Choroid plexus epithelial cell (primary cell): ENCODE measurements around the gene RXRA.

Source experiments
- DNase-seq: peaks from one replicate; pipeline ENCODE4 v3.0.0-alpha.2; 2010; ENCODE audit warnings: low read depth
- H3K4me3 ChIP-seq: 2 replicates; pipeline ENCODE4 v1.5.1; 2011; ENCODE audit warnings: low read depth, mild to moderate bottlenecking, control low read depth, low read length, moderate library complexity
- TF ChIP-seq, protein P1 (sequence below): conservative IDR thresholded peaks from 2 replicates; pipeline ENCODE4 v1.5.1; 2011; ENCODE audit warnings: low read depth, mild to moderate bottlenecking, control low read depth, inconsistent platforms, low read length, moderate library complexity

RXRA gene

DNA sequence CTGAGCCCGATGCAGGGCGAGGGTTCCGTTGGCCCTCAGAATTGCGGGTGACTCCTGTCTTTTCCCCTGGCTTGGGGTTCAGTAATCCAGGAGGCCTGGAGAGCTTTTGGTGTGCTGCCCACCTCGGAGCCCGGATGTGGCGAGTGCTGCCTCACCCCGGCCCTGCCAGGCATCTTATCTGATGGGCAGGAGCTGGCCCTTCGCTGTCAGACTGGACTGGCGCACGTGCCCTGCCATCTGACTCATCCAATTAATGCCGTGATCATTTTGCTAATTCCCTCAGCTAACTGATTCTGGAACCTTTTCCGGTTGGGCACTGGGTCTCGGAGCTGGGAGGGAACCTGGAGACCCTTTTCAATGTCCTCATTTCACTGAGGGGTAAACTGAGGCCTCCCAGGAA, 34.6 kb downstream of the RXRA start:
- no peak overlapping the region for H3K4me3 ChIP-seq
- TF ChIP-seq, protein P1, sequence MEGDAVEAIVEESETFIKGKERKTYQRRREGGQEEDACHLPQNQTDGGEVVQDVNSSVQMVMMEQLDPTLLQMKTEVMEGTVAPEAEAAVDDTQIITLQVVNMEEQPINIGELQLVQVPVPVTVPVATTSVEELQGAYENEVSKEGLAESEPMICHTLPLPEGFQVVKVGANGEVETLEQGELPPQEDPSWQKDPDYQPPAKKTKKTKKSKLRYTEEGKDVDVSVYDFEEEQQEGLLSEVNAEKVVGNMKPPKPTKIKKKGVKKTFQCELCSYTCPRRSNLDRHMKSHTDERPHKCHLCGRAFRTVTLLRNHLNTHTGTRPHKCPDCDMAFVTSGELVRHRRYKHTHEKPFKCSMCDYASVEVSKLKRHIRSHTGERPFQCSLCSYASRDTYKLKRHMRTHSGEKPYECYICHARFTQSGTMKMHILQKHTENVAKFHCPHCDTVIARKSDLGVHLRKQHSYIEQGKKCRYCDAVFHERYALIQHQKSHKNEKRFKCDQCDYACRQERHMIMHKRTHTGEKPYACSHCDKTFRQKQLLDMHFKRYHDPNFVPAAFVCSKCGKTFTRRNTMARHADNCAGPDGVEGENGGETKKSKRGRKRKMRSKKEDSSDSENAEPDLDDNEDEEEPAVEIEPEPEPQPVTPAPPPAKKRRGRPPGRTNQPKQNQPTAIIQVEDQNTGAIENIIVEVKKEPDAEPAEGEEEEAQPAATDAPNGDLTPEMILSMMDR: no peak
- DNase-seq: no peak

DNA sequence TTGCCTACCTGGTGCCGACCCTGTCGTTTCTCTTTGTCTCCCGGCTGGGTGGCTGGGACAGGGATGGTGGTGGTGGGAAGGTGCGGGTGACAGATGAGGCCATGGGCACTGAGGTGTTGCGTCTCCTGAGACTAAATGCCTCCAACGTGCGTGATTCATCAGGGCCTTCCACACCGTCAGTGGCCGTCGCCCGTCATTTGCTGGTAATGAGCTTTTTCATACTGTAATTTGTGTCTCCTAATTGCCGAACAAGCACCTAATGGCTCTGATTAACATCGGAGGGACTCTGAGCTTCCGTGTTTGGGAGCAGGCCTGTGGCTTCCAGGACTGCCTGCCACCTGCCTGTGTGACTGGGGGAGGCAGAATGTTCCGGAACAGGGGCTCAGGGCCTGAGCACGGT, 35.2 kb downstream of the RXRA start:
- no peak overlapping the region for H3K4me3 ChIP-seq
- no peak for DNase-seq
- TF ChIP-seq, protein P1: no peak

DNA sequence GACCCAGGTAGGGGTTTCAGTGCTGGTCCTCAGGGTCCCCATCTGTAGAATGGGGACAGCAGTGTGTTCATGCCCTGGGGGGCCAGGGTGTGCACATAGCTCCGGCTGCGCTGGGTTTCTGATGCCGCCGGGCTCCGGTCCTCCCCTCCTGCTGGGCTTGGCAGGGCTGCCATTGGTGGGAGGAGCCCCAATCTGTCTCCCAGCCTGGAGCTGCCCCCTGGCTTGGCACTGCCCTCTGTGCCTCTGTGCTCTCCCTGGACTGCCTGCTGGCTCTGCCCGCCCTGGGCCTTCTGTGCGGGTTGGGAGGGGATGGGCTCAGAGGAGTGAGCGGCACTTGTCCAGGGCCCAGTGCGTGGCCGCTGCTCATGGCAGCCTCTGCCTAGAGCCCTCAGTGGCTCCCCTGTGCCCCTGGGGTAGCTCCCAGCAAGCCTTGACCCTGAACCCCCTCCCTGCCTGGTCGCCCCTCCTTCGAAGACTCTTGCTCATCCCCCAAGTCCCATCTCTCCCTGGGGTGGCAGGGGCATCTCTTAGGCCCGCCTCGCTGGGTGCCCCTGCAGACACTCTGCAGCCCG, 35.7 kb downstream of the RXRA start:
- DNase-seq: no peak
- TF ChIP-seq, protein P1: no peak
- no peak overlapping the region for H3K4me3 ChIP-seq

DNA sequence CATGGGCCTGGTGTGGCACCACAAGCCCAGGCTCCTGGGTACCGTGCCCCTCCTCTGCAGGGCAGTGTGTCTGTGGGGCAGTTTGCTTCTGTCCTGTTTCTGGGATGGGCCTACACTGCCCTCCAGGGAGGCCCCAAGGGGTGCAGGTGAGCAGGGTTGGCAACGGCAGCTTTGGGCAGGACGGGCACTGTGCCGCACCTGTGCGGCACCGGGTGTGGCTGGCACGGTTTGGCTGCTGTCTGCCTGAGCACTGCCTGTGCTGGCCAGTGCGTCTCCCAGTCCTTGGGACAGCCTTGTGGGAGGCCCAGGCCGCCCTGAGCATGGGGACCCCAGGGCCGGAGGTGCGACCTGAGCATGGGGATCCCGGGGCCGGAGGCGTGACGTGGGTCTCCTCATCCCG, 37.2 kb downstream of the RXRA start:
- no peak overlapping the region for H3K4me3 ChIP-seq
- TF ChIP-seq, protein P1: no peak
- DNase-seq: no peak

DNA sequence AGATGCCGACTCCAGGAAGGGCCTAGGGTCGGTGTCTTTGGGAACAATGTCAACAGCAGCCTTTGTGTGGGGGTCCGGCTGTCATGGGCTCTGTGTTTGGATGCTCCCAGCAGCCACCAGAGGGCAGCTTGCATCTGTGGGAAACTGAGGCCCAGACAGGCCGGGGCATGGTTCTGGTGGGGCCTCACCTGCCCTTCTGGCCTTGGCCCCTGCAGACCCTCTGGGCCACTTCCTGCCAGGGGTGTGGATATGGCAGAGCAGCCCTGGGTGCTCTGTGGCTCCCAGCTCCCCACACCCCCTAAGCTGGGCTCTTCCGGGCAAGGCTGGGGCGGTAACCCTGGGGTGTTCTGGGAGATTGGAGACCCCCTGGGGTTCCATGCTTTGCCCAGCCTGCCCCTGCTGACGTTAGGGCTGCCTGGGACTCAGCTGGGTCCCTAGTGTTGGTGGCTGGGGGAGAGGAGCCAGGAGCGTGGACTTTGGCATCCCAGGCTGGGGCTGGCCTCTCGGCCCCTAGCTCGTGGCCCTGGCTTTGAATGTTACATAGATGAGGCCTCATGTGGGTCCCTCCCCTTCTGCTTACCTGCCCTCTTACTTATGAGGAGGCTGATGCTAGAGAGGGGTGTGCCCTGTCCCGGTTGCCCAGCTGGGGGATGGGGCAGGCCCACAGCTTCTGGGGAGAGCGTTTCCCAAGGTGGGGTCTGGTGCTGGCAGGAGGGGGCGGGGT, 38.3 kb downstream of the RXRA start:
- DNase-seq: no peak
- H3K4me3 ChIP-seq: no peak overlapping the region
- TF ChIP-seq, protein P1: peak; percentile 34

DNA sequence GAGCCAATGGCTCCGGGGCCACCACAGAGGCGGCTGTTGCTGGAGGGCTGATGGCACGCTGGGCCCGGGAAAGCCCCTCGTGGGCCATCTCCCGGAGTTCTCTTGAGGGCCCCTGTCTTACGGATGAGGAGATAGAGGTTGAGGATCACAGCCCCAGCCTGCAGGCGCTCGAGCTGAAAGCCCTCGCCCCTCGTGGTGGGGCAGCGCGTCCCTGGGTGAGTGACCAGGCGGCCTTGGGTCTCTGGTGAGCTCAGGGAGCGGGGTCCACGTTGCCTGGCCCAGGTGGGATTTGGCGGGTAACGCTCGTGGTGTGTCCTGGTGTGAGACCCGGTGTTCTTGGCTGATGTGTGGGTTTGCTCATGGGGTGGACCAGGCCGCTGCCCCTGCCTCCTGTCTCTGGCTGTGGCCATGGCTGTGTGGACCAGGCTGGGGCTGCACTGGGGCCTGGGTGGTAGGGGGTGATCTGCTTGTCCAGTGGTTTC, 38.9 kb downstream of the RXRA start:
- no peak for DNase-seq
- H3K4me3 ChIP-seq: no peak overlapping the region

More for the DNA sequence above, 38.9 kb downstream of the RXRA start:
- TF ChIP-seq, protein P1: no peak
